Fibroblast of lung (primary cell): Measurements from ENCODE around the gene NRG2.

Experiments
- CTCF ChIP-seq, 2 donors: IDR thresholded peaks in 1 of 2; conservative IDR thresholded peaks in 1 of 2; 1 replicate in 1 of 2; 2 replicates in 1 of 2; pipeline ENCODE4 v1.5.1; 2011 to 2012; ENCODE audit warnings: low read length in 2 of 2, control low read depth in 1 of 2, inconsistent platforms in 1 of 2, low read depth in 1 of 2, mild to moderate bottlenecking in 1 of 2
- EZH2 ChIP-seq: IDR thresholded peaks from 2 replicates; pipeline ENCODE4 v1.5.1; 2012; ENCODE audit warnings: low read length, control low read depth, mild to moderate bottlenecking; ENCODE audit errors: missing control alignments

- TF ChIP-seq CTCF (conservative IDR thresholded peaks at IDR 0.05 in 1 of 2, IDR thresholded peaks at IDR 0.05 in 1 of 2; ENCODE audit: low read depth in 1 of 2, low read length in 2 of 2) (no peak), EZH2 (no peak)
Measured at GRCh38 chr5:139903450-139903794, 139.7 kb downstream of the NRG2 start.
